Effector memory CD8-positive, alpha-beta T cell (primary cell): ENCODE data around the gene CFAP53.
"Not testable (repeated sequence)": the region's sequence is repeated elsewhere in the genome, so short reads cannot be mapped to it uniquely, and the experiment has no call there.

Experiments
- ATAC-seq: fragments of 150-1000 bp; cut with Tn5 transposase; replicated peaks from 2 replicates; pipeline ENCODE4 v1.10.0; 2021; ENCODE audit warnings: mild to moderate bottlenecking, moderate library complexity
- DNase-seq, 3 experiments: peaks; one replicate each; pipeline ENCODE4 v3.0.0; 2021
- H3K27ac Mint-ChIP-seq, 2 donors: one replicate each; pipeline ENCODE4 v1.8.0; 2022; ENCODE audit warnings: mild to moderate bottlenecking in 2 of 2, mixed read lengths in 2 of 2, moderate library complexity in 2 of 2
- H3K27me3 Mint-ChIP-seq, 2 donors: one replicate each; pipeline ENCODE4 v1.8.0; 2022; ENCODE audit warnings: mixed read lengths in 2 of 2
- H3K36me3 Mint-ChIP-seq: one replicate; pipeline ENCODE4 v1.8.0; 2022; ENCODE audit warnings: mild to moderate bottlenecking, moderate library complexity, mixed read lengths; ENCODE audit not compliant: insufficient read depth
- H3K4me1 Mint-ChIP-seq, 2 donors: one replicate each; pipeline ENCODE4 v1.8.0; 2022; ENCODE audit warnings: low read depth in 2 of 2, mixed read lengths in 2 of 2
- H3K4me3 Mint-ChIP-seq, 2 donors: one replicate each; pipeline ENCODE4 v1.8.0; 2022; ENCODE audit warnings: mild to moderate bottlenecking in 2 of 2, mixed read lengths in 2 of 2, moderate library complexity in 2 of 2
- H3K9me3 Mint-ChIP-seq, 2 donors: one replicate each; pipeline ENCODE4 v1.8.0; 2022; ENCODE audit warnings: mixed read lengths in 2 of 2

CFAP53 gene

DNA sequence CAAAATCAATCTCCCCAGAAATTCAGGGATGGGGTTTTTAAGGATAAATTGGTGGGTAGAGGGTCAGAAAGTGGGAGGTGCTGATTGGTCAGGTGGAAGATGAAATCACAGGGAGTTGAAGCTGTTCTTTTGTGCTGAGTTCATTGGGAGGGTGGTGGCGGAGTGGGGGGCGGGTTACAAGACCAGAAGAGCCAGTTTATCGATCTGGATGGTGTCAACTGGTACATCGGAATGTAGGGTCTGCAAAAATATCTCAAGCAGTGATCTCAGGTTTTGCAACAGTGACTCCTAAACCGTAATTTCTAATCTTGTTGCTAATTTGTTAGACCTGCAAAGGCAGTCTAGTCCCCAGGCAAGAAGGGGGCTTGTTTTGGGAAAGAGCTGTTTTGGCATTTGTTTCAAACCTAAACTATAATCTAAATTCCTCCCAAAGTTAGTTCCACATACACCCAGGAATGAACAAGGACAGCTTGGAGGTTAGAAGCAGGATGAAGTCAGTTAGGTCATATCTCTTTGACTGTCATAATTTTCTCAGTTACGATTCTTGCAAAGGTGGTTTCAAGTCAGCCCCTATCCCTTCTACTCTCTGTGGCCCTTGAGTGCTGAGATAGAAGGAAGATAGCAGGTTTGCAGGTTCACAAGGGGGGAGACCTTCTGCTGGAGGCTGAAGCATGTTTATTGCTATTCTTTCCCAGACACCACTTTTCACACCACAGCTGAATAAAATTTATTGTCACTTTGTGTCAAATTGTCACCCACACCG is 33.5 kb upstream of the CFAP53 start:
- DNase-seq (no peak), ATAC-seq (no peak)
- Mint-ChIP-seq H3K27me3 (peaks cover 32 to 53% of the 10 kb centered on the region in 2 donors), H3K9me3 (no peaks in the 10 kb centered on the region), H3K27ac (no peak overlapping the region), H3K4me1 (peaks cover 5 to 6% of the 10 kb centered on the region in 2 donors), H3K4me3 (no peak overlapping the region), H3K36me3 (peaks cover 3% of the 10 kb centered on the region)

DNA sequence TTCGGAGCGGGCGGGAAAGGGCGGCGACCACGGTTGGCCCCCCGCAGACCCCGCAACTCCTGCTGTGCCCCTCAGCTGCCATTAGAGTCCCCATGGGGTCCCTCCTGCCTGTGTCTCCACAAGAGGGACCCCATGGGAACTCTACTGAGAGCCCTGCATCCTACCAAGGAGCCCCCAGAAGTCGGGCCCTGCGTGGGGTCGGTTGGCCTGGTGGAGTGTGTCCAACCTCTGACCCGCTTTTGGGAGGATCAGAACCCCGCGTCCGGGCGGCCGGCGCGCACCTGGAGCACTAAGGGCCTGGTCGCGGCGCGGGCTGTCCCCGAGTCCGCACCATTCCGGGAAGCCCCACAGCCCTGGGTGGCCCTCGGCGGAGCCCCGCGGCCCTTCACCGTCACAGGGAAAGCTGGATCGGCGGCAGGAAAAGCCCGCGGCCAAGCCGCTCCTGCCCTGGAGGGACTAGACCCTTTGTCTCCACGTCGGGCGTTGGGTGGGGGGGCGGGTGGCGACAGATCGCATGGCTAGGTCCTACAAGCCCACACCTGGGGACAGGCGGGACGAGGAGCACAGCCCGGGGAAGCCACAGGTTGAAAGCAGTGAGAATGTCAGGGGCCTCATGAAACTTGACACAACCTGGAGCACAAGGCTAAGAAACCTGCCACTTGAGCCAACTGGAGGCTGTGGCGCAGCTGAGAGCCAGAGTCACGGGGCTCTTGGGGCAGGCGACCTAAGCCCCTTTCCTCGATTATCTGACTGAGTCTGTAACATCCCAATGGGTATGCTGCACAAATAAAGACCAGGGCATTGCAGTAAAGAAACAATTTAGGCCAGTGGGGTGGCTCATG is 32.4 kb upstream of the CFAP53 start:
- no peak overlapping the region for H3K27ac Mint-ChIP-seq
- H3K4me3 Mint-ChIP-seq: peak overlapping the region; percentile 69 to 75
- no peak for DNase-seq

DNA sequence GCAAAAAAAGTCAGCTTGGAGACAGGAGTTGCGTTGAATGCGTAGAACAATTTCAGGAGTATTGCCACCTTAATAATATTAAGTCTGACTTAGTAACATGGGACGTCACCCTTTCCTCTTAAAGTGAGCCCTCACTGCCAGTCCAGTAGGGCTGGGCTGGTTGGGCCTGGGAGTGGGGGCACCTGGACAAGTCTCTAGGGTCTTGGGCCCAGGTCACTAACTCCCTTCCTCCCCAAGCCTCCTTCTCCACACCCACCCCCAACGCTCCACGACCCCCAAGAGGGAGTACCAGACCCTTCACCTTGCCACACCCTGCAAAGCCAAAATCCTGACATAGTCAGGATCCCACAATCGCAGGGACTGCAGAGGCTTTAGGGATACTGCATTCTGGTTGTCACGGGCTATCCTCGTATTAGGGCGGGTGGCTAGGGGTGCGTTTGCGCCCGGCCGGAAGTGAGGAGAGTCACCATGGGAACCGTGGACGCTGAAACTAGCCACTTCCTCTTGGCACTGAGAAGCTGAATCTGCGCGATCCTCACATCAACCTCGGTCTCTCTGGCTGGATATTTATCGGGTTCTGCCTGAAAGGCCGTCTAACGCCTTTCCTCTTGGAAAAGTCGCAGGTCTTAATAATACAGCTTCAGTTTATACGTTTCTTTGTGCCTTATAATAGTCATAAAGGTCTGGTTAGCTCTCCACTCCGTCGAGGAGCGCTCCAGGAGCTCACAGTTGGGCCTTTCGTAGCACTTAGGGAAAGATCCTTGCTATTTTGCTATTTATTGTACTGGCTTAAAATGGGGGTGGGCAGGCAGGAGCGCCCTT is 31.5 kb upstream of the CFAP53 start:
- peak overlapping the region; percentile 69 to 75 for H3K4me3 Mint-ChIP-seq
- DNase-seq (peak; percentile 70 to 73 (median 72)), ATAC-seq (peak; percentile 100)
- H3K27ac Mint-ChIP-seq: peak overlapping the region in 1 of 2 donors; percentile 51
- H3K4me1 Mint-ChIP-seq: peaks cover 5 to 6% of the 10 kb centered on the region in 2 donors
- no peaks in the 10 kb centered on the region for H3K9me3 Mint-ChIP-seq
- H3K27me3 Mint-ChIP-seq: peaks cover 31 to 36% of the 10 kb centered on the region in 2 donors
- H3K36me3 Mint-ChIP-seq: peaks cover 3% of the 10 kb centered on the region

More for the DNA sequence above, 32.4 kb upstream of the CFAP53 start:
- Mint-ChIP-seq H3K27me3 (peaks cover 32 to 45% of the 10 kb centered on the region in 2 donors), H3K9me3 (no peaks in the 10 kb centered on the region), H3K4me1 (peaks cover 5 to 6% of the 10 kb centered on the region in 2 donors), H3K36me3 (peaks cover 3% of the 10 kb centered on the region)
- ATAC-seq: no peak

DNA sequence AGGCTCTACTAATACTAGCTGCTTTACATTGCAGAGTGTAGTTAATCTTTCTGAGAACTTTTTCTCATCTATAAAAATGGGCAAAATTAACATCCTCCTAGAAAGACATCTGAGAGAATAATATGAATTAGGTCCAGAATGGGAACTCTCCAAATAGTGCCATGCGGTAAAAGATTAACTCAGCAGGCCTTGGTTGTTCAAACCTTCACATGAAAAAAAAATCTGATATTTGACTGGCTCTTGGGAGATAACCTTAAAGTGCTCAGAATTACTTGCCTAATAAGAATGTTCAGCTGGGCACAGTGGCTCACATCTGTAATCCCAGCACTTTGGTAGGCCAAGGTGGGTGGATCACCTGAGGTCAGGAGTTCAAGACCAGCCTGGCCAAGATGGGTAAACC is 26.7 kb upstream of the CFAP53 start:
- H3K9me3 Mint-ChIP-seq: no peaks in the 10 kb centered on the region
- H3K4me1 Mint-ChIP-seq: peaks cover 4 to 5% of the 10 kb centered on the region in 2 donors
- no peak overlapping the region for H3K4me3 Mint-ChIP-seq
- H3K36me3 Mint-ChIP-seq: peaks cover 5% of the 10 kb centered on the region
- no peak overlapping the region for H3K27ac Mint-ChIP-seq
- H3K27me3 Mint-ChIP-seq: peaks cover 0 to 6% of the 10 kb centered on the region in 2 donors
- no peak for ATAC-seq
- no peak for DNase-seq

DNA sequence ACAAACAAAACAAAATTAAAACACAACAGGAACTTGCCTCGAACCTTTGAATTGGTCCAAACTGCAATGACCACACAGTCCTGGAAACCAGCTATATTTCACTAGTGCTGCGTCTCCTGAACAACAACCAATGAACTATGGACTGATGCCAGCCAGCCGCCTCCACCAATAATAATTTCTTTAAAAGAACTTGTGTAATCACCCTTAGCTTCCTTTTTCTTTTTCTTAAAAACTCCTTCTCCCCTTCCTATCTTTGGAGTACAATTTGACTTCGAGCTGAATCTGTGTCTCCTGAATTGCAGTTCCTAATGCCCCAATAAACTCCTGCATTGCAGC is 22.8 kb upstream of the CFAP53 start:
- no peaks in the 10 kb centered on the region for H3K27me3 Mint-ChIP-seq
- H3K4me1 Mint-ChIP-seq: peaks cover 23 to 24% of the 10 kb centered on the region in 2 donors
- H3K4me3 Mint-ChIP-seq: peak overlapping the region; percentile 13 to 95
- no peak for ATAC-seq
- H3K36me3 Mint-ChIP-seq: peaks cover 26% of the 10 kb centered on the region
- peak overlapping the region in 1 of 2 donors; percentile 62 for H3K27ac Mint-ChIP-seq
- DNase-seq: no peak
- no peaks in the 10 kb centered on the region for H3K9me3 Mint-ChIP-seq

DNA sequence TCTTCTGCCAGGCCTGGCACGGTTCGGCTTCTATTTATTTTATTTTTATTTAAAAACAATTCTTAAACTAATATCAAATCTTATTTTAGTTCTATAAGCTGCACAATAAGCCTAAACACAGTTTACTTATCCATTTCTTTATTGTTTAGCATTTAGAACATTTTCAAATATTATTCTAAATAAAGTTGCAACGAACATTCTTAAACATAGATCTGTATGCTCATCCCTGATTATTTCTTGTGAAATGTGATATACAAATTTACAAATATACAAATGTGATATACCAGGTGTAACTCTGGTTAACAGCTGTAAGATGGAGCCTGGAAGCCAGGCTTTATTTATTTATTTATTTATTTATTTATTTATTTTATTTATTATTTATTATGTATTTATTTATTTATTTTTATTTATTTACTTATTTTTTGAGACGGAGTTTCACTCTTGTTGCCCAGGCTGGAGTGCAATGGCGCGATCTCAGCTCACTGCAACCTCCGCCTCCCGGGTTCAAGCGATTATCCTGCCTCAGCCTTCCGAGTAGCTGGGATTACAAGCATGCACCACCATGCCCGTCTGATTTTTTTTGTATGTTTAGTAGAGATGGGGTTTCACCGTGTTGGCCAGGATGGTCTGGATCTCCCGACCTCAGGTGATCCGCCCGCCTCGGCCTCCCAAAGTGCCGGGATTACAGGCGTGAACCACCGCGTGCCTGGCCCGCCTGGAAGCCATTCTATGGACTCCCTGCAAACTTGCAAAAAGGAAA is 22.2 kb upstream of the CFAP53 start:
- H3K27me3 Mint-ChIP-seq: not testable (repeated sequence)

DNA sequence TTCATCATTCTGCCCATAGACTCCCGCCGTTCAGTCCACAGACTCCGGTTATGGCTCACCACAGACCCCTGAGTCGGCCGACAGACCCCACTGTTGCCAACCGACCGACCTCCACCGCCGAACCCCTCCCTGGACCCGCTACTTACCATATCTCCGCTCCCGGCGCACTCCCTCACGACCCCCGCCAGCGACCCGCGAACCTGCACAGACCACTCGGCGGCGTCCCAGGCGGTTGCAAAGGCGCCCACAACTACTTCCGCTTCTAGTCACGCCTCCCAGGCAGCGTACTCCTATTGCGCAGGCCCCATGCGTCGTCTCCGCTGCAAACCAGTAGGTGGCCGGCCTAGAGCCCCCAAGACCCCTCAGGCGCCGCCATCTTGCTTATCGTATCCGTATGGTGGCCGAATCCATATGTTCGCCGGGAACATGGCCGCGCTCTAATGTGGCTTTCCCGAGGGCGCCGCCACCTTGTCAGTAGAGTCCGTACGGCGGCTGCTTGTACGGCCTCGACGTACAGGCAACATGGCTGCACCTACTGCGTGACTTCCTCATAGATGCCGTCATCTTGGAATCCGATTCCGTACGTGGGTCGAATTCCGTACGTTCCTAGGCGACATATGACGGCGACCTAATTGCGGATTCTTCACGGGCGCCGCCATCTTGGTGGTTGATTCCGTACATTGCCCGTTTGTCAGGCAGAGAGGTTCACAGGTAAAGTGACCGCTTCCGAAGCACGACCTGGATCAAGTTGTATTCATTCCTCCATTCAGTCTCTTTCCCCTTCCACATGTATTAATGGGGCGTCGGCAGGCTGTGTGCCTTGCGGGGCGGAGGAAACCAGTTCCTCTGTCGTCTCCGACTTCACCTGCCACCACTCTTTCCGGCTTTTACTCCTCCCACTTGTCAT is 21.4 kb upstream of the CFAP53 start, which contains the start of gene CXXC1:
CXXC1 (minus strand) TSS at position 252 of the 907 bp plus-strand sequence; CDS start at position 149, 103 bp downstream.
- Mint-ChIP-seq H3K36me3 (peaks cover 37% of the 10 kb centered on the region), H3K27ac (peak within 1 kb of the TSS; percentile 74 to 94), H3K27me3 (no peaks in the 10 kb centered on the region), H3K4me1 (peaks cover 24 to 26% of the 10 kb centered on the region in 2 donors), H3K9me3 (no peaks in the 10 kb centered on the region), H3K4me3 (peak within 1 kb of the TSS; percentile 85 to 95)
- peak; percentile 86 for ATAC-seq
- DNase-seq: peak; percentile 96 to 98 (median 97)

More for the DNA sequence above, 22.2 kb upstream of the CFAP53 start:
- DNase-seq, ATAC-seq, H3K9me3 Mint-ChIP-seq: not testable (repeated sequence)
- H3K36me3 Mint-ChIP-seq: peaks cover 32% of the 10 kb centered on the region
- peaks cover 24 to 26% of the 10 kb centered on the region in 2 donors for H3K4me1 Mint-ChIP-seq
- peak overlapping the region; percentile 74 to 94 for H3K27ac Mint-ChIP-seq
- H3K4me3 Mint-ChIP-seq: peak overlapping the region; percentile 85 to 95

DNA sequence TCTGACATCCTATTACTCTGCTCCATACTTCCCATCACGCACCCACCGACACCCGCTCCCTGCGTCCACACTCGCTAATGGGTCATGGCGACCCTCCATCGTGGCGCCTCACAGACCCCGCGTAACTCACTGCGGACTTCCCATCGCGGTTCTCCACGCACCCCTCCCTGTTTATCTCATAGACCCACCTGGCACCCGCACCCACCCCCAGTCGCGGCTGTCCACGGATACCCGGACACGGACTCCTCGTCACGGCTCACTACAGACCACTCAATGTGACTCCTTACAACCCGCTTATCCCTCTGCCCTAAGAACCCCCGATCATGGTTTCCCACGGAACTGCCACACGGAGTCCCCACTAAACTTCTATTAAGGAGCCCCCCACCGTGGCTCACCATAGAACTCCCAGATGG is 20.7 kb upstream of the CFAP53 start:
- Mint-ChIP-seq H3K27ac (peak overlapping the region; percentile 74 to 94), H3K4me1 (peaks cover 27 to 29% of the 10 kb centered on the region in 2 donors), H3K4me3 (peak overlapping the region; percentile 85 to 95), H3K27me3 (no peaks in the 10 kb centered on the region), H3K9me3 (no peaks in the 10 kb centered on the region), H3K36me3 (peaks cover 41% of the 10 kb centered on the region)
- DNase-seq (no peak), ATAC-seq (no peak)

DNA sequence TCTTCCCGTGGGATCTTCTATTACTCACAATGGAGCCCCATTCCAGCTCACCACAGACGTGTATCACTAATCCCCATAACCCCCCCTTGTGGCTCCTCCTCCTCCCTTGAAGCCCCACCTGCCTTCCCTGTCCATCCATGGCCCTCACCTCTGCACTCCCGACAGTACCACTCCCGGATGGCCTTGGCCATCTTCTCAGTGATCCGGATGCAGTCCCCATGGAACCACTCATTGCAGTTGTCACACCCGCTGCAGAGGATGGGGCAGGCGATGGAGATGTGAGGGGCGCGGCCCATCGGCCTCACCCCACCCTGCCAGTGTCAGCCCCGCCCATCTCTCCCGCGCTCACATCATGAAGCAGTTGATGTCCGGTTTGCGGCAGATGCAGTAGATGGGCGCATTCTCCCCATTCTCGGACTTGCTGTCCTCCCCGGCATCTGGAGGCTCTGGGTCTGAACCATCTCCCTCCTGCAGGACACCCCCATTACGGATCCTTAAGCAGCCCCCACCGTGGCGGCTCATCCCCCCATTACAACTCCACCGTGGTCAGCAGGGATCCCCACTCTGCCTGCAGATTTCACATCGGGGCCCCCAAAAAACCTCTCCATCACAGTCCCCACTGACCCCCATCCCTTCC is 20.2 kb upstream of the CFAP53 start:
- Mint-ChIP-seq H3K36me3 (peaks cover 46% of the 10 kb centered on the region), H3K27me3 (no peaks in the 10 kb centered on the region), H3K4me3 (peak overlapping the region; percentile 85 to 95), H3K9me3 (no peaks in the 10 kb centered on the region), H3K27ac (peak overlapping the region; percentile 74 to 94), H3K4me1 (peaks cover 29% of the 10 kb centered on the region in 2 donors)
- no peak for DNase-seq
- no peak for ATAC-seq

DNA sequence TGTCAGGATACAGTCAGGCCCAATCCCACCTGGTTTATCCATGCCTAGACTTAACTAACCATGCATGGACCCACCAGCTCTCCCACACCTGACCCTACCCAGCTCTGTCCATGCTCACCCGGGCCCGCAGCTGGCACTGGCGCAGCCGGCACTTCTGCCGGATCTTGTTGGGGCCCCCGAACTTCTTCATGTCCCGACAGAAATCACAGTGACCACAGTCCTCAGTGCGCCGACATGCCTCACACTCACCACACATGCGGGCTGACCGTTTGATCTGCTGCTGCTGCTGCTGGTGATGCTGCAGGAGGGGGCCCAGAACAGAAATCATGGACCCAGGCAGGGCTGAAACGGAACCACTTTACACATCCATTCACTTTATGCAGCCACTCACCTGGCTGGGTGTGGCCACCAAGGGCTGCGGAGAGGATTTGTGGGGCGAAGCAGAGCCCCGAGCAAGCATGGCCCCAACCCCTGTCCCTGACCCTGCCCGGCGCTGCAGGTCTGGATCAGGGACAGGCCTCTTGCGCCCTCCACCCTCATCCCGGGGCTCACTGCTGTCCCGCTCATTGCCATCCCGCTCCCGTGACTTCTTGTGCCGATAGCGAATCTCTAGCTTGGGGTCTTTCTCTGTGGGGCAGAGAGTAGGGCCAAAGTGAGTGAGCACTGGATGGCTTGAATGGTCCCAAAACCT is 19.5 kb upstream of the CFAP53 start:
- H3K9me3 Mint-ChIP-seq: no peaks in the 10 kb centered on the region
- DNase-seq (no peak), ATAC-seq (no peak)
- peak overlapping the region in 1 of 2 donors; percentile 94 for H3K27ac Mint-ChIP-seq
- H3K36me3 Mint-ChIP-seq: peaks cover 53% of the 10 kb centered on the region
- H3K4me3 Mint-ChIP-seq: peak overlapping the region; percentile 85 to 95
- H3K4me1 Mint-ChIP-seq: peaks cover 36% of the 10 kb centered on the region in 2 donors
- H3K27me3 Mint-ChIP-seq: no peaks in the 10 kb centered on the region

DNA sequence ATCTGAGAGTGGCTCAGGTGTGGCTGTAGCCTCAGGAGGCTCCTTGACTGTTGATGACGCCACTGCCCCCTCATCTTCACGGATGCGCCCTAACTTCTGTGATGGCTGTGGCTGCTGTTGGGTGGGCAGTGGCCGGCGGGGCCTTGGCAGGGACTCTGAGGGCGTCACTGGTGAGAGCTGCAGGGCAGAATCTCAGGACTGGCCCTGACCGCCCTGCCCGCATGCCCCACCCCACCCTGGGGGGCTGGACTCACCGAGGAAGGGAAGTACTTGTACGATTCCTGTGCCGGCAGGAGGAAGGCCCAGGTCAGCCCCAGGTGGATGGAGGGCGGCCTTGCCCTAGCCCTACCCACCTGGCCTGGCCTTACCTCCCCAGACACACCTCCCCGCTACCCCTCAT is 18.8 kb upstream of the CFAP53 start:
- no peak for ATAC-seq
- Mint-ChIP-seq H3K27me3 (no peaks in the 10 kb centered on the region), H3K4me1 (peaks cover 43% of the 10 kb centered on the region in 2 donors), H3K27ac (no peak overlapping the region), H3K9me3 (no peaks in the 10 kb centered on the region), H3K36me3 (peaks cover 53% of the 10 kb centered on the region), H3K4me3 (peak overlapping the region in 1 of 2 donors; percentile 26)
- DNase-seq: no peak
